BJ (cell line): ENCODE results near the gene PLEKHG3. TPM values are rescaled to one million over a fixed set of nuclear protein-coding genes. Genes with fewer than 3 reads are reported as not detected.
"Not testable (repeated sequence)": the region's sequence is repeated elsewhere in the genome, so short reads cannot be mapped to it uniquely, and the experiment has no call there.

Source experiments
- CTCF ChIA-PET: fragments of 350-600 bp; formaldehyde crosslinking; extraction: SDS; loops from one replicate; lab custom pipeline; 2021; ENCODE audit warnings: antibody characterized with exemption, inconsistent platforms; lab: Yijun Ruan, JAX
- POLR2A ChIA-PET: fragments of 300-600 bp; sonication (Branson Sonifier 250); formaldehyde crosslinking; extraction: SDS; loops from one replicate; lab custom pipeline; 2021; ENCODE audit warnings: antibody characterized with exemption; lab: Charles Lee
- DNase-seq: peaks from one replicate; pipeline ENCODE4 v3.0.0-alpha.2; 2011; ENCODE audit warnings: low read depth
- H3K27me3 ChIP-seq: 2 replicates; pipeline ENCODE4 v1.6.0; 2011; ENCODE audit warnings: low read length; ENCODE audit not compliant: control insufficient read depth, insufficient read depth
- H3K36me3 ChIP-seq: 2 replicates; pipeline ENCODE4 v1.5.1; 2011; ENCODE audit warnings: low read length; ENCODE audit not compliant: control insufficient read depth, insufficient read depth
- H3K4me3 ChIP-seq: 2 replicates; pipeline ENCODE4 v1.5.1; 2011; ENCODE audit warnings: low read depth, mild to moderate bottlenecking, control low read depth, low read length
- polyA plus RNA-seq: library from polyadenylated mRNA; depleted of rRNA; stranded (reverse); fragments of >200 nt; gene quantifications from 2 replicates; pipeline ENCODE4 v1.2.3, GENCODE V29; 2011
- TF ChIP-seq, protein P1 (sequence below): IDR thresholded peaks from 2 replicates; pipeline ENCODE4 v1.5.1; 2011; ENCODE audit warnings: low read depth, mild to moderate bottlenecking, control low read depth, inconsistent platforms, low read length, moderate library complexity; ENCODE audit not compliant: insufficient read depth

PLEKHG3 gene
- polyA plus RNA-seq, 1 experiment: 12.4 TPM

DNA sequence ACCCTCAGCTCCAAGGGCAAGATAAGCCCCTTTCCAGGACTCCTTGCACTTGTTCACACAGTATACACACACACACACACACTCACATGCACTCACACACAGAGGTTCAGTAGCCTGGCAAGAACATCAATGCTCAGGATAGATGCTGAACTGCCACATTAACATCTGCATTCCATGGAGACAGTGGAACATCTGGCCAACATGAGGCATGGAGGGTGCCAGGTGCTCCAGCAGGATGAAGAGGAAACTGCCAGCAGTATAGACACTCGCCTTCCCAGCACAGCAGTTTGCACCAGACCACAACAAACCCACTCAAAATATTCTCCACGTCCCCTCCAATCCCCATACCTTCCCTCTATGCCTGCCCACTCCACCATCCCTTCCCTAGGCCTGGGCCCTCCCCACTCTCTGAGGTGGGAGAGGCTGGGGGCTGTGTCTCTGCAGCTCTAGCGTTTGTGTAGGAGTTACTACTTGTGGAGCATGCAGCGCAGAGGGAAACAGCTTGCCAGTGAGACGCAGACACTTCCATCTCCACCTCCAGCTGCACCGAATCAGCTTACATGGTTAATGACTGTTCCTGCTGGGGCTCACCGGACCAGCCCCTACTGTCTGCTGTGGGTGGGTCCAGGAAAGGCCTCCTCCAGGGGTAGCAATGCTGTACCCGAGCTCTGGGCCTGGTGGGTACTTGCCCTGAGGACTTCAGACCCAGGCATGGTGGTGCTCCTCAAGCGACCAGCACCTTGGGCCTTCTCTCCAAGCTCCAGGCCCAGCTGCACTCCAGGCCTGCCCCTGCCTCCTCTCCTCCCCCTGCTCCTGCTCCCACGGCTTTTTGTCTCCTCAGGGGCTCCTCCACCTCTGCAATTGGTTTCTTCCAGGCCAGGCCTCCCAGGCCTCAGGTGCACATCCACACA lies 18.6 kb upstream of the PLEKHG3 start:
- TF ChIP-seq, protein P1, sequence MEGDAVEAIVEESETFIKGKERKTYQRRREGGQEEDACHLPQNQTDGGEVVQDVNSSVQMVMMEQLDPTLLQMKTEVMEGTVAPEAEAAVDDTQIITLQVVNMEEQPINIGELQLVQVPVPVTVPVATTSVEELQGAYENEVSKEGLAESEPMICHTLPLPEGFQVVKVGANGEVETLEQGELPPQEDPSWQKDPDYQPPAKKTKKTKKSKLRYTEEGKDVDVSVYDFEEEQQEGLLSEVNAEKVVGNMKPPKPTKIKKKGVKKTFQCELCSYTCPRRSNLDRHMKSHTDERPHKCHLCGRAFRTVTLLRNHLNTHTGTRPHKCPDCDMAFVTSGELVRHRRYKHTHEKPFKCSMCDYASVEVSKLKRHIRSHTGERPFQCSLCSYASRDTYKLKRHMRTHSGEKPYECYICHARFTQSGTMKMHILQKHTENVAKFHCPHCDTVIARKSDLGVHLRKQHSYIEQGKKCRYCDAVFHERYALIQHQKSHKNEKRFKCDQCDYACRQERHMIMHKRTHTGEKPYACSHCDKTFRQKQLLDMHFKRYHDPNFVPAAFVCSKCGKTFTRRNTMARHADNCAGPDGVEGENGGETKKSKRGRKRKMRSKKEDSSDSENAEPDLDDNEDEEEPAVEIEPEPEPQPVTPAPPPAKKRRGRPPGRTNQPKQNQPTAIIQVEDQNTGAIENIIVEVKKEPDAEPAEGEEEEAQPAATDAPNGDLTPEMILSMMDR: no peak
- H3K27me3 ChIP-seq: peaks cover 9% of the 10 kb centered on the region; the same call in 1 of the 2 replicates
- CTCF ChIA-PET: no interaction called here
- no peak for DNase-seq
- no peaks in the 10 kb centered on the region for H3K36me3 ChIP-seq
- H3K4me3 ChIP-seq: no peak overlapping the region
- POLR2A ChIA-PET: no interaction called here

DNA sequence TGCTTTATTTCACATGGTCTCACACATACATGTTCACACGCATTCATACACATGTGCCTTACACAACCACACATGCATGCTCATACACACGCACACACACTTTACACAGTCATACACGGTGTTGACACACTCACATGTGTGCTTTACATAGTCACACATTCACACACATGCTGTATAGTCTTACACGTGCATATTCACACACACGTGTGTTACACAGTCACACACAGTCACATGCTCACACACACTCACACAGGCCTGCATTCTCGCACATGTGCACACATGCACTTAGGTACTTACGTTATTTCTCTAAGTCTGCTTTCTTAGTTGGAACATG lies 18.0 kb upstream of the PLEKHG3 start:
- TF ChIP-seq, protein P1: no peak
- Histone ChIP-seq H3K27me3 (peaks cover 9% of the 10 kb centered on the region; the same call in 1 of the 2 replicates), H3K36me3 (no peaks in the 10 kb centered on the region), H3K4me3 (no peak overlapping the region)
- ChIA-PET POLR2A (no interaction called here), CTCF (no interaction called here)
- DNase-seq: no peak

DNA sequence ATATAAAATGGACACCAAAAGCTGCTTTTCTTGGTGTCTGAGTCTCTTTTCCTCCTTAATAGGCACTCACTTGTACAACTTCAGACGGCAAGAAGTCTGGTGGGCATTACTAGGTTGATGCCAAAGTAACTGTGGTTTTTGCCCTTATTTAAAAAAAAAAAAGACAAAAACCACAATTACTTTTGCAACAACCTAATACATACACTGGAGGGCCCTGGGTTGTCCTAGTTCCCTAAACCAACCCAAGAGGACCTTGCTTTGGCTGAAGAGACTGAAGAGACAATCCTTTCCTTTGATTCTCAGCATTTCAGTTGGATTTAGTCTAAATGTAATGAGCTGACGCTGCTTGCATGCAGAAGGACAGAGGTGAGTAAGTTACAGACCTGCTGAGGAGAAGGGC lies 16.2 kb upstream of the PLEKHG3 start:
- no peak for DNase-seq
- ChIA-PET CTCF (interaction anchor here (1.0 to 2.0 kb wide), 4 partner anchors 16 to 20 kb away, joined by 3 to 8 read pairs (median 4); partner anchors contain the start of gene PLEKHG3), POLR2A (no interaction called here)
- TF ChIP-seq, protein P1: no peak
- peaks cover 9% of the 10 kb centered on the region; the same call in 1 of the 2 replicates for H3K27me3 ChIP-seq
- H3K36me3 ChIP-seq: no peaks in the 10 kb centered on the region
- H3K4me3 ChIP-seq: no peak overlapping the region

DNA sequence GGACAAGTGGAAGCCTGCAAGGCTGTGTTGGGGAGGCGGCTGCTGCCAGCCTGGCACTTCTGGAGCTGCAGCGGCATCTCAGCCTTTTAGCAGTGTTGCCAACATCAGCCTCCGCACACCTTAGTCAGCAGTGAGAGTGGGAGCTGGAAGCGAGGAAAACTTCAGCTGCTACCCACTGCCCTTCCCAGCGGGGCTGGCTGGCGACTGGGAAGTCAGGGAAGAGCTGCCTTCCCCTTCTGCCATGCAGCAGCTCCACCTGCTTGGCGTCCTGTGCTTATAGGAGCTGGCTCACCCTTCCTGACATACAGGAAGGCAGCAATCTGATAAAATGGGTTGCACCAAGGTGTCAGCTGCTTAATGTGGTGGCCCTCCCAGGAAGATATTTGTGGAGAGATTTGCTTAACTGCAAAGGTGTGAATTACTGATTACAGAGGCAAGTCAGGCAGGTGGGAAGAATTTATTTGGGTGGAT lies 15.4 kb upstream of the PLEKHG3 start:
- CTCF ChIA-PET: interaction anchor here (1.0 to 2.0 kb wide), 4 partner anchors 15 to 19 kb away, joined by 3 to 8 read pairs (median 4); partner anchors contain the start of gene PLEKHG3
- Histone ChIP-seq H3K36me3 (no peaks in the 10 kb centered on the region), H3K4me3 (no peak overlapping the region), H3K27me3 (peaks cover 9% of the 10 kb centered on the region; the same call in 1 of the 2 replicates)
- POLR2A ChIA-PET: no interaction called here
- TF ChIP-seq, protein P1: no peak
- DNase-seq: no peak

DNA sequence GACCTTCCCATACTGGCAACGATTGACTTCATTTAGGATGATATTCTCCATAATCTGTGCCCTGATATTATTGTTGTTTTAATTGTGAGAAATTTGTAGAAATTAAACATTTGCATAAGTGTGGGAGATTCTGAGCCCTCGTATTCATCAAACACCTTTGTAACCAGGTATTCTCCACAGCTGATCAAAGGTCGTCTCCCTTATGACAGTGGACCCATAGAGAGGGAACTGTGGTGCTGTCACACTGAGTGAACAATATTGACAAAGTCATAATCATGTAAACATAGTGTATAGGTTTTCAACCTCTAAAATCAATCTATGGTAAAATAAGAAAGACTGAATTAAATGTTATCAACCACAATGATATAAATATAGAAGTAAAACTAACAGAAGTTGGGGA lies 14.9 kb upstream of the PLEKHG3 start:
- CTCF ChIA-PET: interaction anchor here (1.0 to 2.0 kb wide), 3 partner anchors 17 to 73 kb away, joined by 3 to 8 read pairs (median 4); no protein-coding TSS in a partner anchor
- POLR2A ChIA-PET: no interaction called here
- H3K4me3 ChIP-seq: no peak overlapping the region
- H3K36me3 ChIP-seq: no peaks in the 10 kb centered on the region
- DNase-seq: no peak
- TF ChIP-seq, protein P1: no peak
- H3K27me3 ChIP-seq: peaks cover 9% of the 10 kb centered on the region; the same call in 1 of the 2 replicates

DNA sequence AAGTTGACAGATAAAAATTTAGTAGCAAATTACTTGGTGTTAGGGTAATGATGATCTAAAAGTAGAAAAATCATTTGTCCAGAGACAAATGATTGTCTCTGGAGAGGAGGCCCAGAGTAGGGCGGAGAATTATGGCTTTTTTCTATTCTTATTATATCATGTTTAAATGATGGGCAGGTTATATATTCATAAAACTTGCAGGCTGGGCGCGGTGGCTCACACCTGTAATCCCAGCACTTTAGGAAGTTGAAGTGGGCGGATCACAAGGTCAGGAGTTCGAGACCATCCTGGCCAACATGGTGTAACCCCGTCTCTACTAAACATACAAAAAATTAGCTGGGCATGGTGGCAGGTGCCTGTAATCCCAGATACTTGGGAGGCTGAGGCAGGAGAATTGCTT lies 13.6 kb upstream of the PLEKHG3 start:
- POLR2A ChIA-PET, H3K36me3 ChIP-seq, CTCF ChIA-PET, DNase-seq, H3K4me3 ChIP-seq: not testable (repeated sequence)
- H3K27me3 ChIP-seq: peaks cover 12% of the 10 kb centered on the region
